ENCODE data around the gene FEM1C.

The FEM1C gene

GRCh38 chr5:115557667-115558387, 13.3 kb upstream of the FEM1C start (continued):
- TF ChIP-seq POU6F1 (CRISPR knock-in tag; IDR thresholded peaks at IDR 0.05; ENCODE audit: borderline replicate concordance, low read depth) = no peak

- no peak for TF ChIP-seq ZNF565 (CRISPR knock-in tag; conservative IDR thresholded peaks at IDR 0.05; ENCODE audit: low read depth)
- no peak for ATAC-seq
Observed at GRCh38 chr5:115556276-115556675, 11.7 kb upstream of the FEM1C start.

GRCh38 chr5:115555084-115555633, 10.6 kb upstream of the FEM1C start:
- no peak for ATAC-seq
- TF ChIP-seq TCF4 (CRISPR knock-in tag; IDR thresholded peaks at IDR 0.05; ENCODE audit: borderline replicate concordance) = no peak
- TF ChIP-seq ARNTL (CRISPR knock-in tag; IDR thresholded peaks at IDR 0.05; ENCODE audit: borderline replicate concordance, low read depth) = no peak
- TF ChIP-seq ESRRG (CRISPR knock-in tag; IDR thresholded peaks at IDR 0.05) = no peak
- no peak for TF ChIP-seq TOX (CRISPR knock-in tag; IDR thresholded peaks at IDR 0.05; ENCODE audit: borderline replicate concordance)

GRCh38 chr5:115553082-115553481, 8.5 kb upstream of the FEM1C start:
- ATAC-seq = no peak
- TF ChIP-seq CSDC2 (CRISPR knock-in tag; IDR thresholded peaks at IDR 0.05) = no peak
- TF ChIP-seq ZNF8 (CRISPR knock-in tag; IDR thresholded peaks at IDR 0.05) = no peak
- TF ChIP-seq ARNTL (CRISPR knock-in tag; IDR thresholded peaks at IDR 0.05; ENCODE audit: borderline replicate concordance, low read depth) = no peak
- no peak for TF ChIP-seq TSHZ2 (CRISPR knock-in tag; IDR thresholded peaks at IDR 0.05)
- TF ChIP-seq PATZ1 (CRISPR knock-in tag; IDR thresholded peaks at IDR 0.05; ENCODE audit: borderline replicate concordance) = no peak
- TF ChIP-seq ISL1 (CRISPR knock-in tag; IDR thresholded peaks at IDR 0.05) = no peak
- TF ChIP-seq CSRNP3 (CRISPR knock-in tag; IDR thresholded peaks at IDR 0.05) = no peak
- TF ChIP-seq OSR1 (CRISPR knock-in tag; IDR thresholded peaks at IDR 0.05) = no peak
- no peak for TF ChIP-seq ZFP30 (CRISPR knock-in tag; IDR thresholded peaks at IDR 0.05)
- TF ChIP-seq RARB (CRISPR knock-in tag; IDR thresholded peaks at IDR 0.05) = no peak
- no peak for TF ChIP-seq GLIS3 (CRISPR knock-in tag; IDR thresholded peaks at IDR 0.05)
- no peak for TF ChIP-seq ZC3H10 (CRISPR knock-in tag; IDR thresholded peaks at IDR 0.05)
- TF ChIP-seq PPARA (CRISPR knock-in tag; IDR thresholded peaks at IDR 0.05; ENCODE audit: borderline replicate concordance) = no peak

- no peak for ATAC-seq
- no peak for TF ChIP-seq RARB (CRISPR knock-in tag; IDR thresholded peaks at IDR 0.05)
- TF ChIP-seq CSRNP3 (CRISPR knock-in tag; IDR thresholded peaks at IDR 0.05) = no peak
- no peak for TF ChIP-seq PATZ1 (CRISPR knock-in tag; IDR thresholded peaks at IDR 0.05; ENCODE audit: borderline replicate concordance)
- no peak for TF ChIP-seq ZNF8 (CRISPR knock-in tag; IDR thresholded peaks at IDR 0.05)
- TF ChIP-seq POU6F1 (CRISPR knock-in tag; IDR thresholded peaks at IDR 0.05; ENCODE audit: borderline replicate concordance, low read depth) = no peak
- no peak for TF ChIP-seq GLIS3 (CRISPR knock-in tag; IDR thresholded peaks at IDR 0.05)
Observed at GRCh38 chr5:115551415-115551814, 6.8 kb upstream of the FEM1C start.
